HL-60/S4 treated with retinoic acid at 250 ng/mL for 4 days and 3 days (cell line): ENCODE data around the gene PIP5K1B.

Experiments used
- in situ Hi-C: fragments of 300-500 bp; cut with MboI; formaldehyde crosslinking; loops from 2 replicates; pipeline ENCODE4 v1.7.0; 2022; ENCODE audit warnings: low sequenced_read_pairs

The PIP5K1B gene

DNA sequence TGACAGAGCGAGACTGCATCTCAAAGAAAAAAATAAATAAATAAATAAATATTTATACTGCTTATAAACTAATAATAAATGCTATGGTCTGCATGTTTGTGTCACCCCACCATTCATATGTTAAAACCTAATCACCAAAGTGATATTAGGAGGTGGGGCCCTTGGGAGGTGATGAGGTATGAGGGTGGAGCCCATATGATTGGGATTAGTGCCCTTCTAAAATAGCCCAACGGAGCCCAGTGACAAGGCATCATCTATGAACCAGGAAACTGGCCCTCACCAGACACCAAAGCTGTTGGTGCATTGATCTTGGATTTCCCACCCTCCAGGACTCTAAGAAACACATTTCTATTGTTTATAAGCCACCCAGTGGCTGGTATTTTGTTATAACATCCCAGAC is 335.6 kb downstream of the PIP5K1B start:
- in situ Hi-C loops, result no loop called here

- in situ Hi-C loops, result no loop called here
These were observed 339.5 kb downstream of the PIP5K1B start for GRCh38 chr9:69044240-69045219.

DNA sequence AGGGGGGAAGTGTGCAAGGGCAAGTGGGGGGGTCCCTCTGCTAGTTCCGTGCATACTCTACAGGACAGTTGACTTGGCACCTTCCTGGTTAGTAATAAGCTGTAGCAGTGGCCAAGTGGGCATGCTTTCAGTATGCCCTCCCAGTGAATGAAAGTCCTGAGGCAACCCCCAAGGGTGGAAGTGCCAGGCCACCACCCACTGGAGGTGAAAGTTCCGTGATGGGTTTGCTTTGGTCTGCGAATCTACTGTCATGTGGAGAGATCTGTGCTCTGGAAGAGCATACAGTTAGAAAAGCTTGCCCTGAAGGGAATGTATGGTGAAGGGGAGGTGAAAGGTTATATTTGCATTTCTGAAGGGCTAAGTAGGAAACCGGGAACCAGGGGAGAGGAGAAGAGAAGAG is 340.8 kb downstream of the PIP5K1B start:
- in situ Hi-C loops, result no loop called here

GRCh38 chr9:69046723-69047122 is 341.7 kb downstream of the PIP5K1B start:
- in situ Hi-C loops, result no loop called here

- in situ Hi-C loops, result no loop called here
These were observed 342.3 kb downstream of the PIP5K1B start for GRCh38 chr9:69047371-69047770.

DNA sequence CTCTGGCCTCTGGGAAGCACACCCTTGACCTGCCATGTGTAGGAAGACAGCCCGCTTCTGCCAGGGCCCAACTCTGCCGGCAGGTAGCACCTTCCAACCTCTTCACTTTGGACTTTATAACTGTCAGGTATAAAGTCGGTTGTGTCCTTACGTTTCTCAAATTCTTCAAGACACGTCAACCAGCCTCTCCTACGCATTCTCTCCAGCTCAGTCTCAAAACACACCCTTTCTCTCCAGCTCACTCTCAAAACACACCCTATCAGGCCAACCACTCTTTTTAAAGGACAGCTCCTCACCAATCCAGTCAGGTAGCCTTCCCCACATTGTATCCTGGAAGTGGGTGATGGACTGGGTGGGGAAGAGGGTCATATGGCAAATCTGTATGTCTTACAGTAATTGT is 344.1 kb downstream of the PIP5K1B start:
- in situ Hi-C loops, result no loop called here

DNA sequence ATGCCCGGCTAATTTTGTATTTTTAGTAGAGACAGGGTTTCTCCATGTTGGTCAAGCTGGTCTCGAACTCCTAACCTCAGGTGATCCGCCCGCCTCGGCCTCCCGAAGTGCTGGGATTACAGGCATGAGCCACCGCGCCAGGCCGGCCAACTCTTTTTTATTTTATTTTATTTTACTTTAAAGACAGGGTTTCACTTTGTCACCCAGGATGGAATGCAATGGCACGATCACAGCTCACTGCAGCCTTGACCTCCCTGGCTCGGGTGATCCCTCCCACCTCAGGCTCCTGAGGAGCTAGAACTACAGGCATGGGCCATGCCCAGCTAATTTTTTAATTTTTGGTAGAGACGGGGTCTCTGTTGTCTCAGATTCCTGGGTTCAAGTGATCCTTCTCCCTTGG is 345.9 kb downstream of the PIP5K1B start:
- in situ Hi-C loops, result loop anchor here (10.0 kb wide), 1 partner anchor 144 kb away; no protein-coding TSS in a partner anchor

DNA sequence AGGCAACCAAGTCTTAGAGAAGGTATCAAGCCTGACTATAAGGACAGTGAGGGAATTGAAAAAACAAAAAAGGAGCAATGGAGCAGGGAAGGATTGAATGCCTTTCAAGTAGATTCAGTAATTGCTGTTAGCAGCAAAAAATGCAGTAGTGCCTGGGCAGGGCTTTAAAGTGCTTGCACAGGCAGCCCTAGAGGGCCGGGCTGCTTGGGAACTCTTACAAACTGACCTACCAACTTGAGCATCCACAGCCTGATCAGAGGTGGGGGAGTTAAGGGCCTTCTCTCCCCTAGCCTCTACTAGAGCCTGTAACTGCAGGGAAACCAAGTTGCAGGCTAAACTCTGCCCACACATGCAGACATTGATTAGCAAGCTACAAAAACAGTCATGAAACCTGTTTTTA is 349.9 kb downstream of the PIP5K1B start:
- in situ Hi-C loops, result loop anchor here (10.0 kb wide), 1 partner anchor 140 kb away; no protein-coding TSS in a partner anchor

- in situ Hi-C loops, result loop anchor here (10.0 kb wide), 1 partner anchor 138 kb away; no protein-coding TSS in a partner anchor
These were observed 351.3 kb downstream of the PIP5K1B start for GRCh38 chr9:69056191-69056815.

DNA sequence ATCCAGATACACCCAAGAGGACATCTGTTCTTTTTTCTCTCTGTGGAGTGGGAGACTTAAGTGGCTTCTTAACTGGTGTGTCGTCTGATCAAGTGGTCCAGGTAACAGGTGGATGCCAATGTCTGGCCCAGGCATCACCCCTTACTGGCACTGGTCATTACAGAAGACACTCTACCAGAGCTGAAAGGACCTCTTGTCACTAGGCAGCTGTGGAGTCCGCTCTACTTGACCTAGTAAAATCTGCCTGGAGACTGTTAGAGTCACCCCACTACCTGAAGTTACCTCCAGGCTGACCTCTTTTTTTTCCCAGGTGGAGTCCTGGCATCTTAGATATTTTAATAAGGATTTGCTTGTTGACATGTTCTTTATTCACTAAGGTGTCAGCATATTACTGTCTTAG is 353.1 kb downstream of the PIP5K1B start:
- in situ Hi-C loops, result loop anchor here (10.0 kb wide), 1 partner anchor 137 kb away; no protein-coding TSS in a partner anchor
